H1 (cell line): ENCODE measurements around the gene ARR3. TPM values are rescaled to one million over a fixed set of nuclear protein-coding genes. Genes with fewer than 3 reads are reported as not detected.

Source experiments
- CTCF ChIA-PET: fragments of 300-600 bp; sonication (Branson Sonifier 250); formaldehyde crosslinking; loops from one replicate; lab custom pipeline; 2021; ENCODE audit not compliant: partially characterized antibody; lab: Charles Lee
- POLR2A ChIA-PET: fragments of 300-600 bp; sonication (Branson Sonifier 250); formaldehyde crosslinking; loops from one replicate; lab custom pipeline; 2021; ENCODE audit warnings: inconsistent platforms; ENCODE audit not compliant: partially characterized antibody; lab: Charles Lee
- DNase-seq, 2 experiments: peaks; one replicate each; pipeline versions ENCODE4 v3.0.0 to v3.0.0-alpha.2; 2010 to 2022; ENCODE audit warnings: low spot score in 2 of 2, low read depth in 1 of 2, mixed read lengths in 1 of 2
- FAIRE-seq: peaks from 2 replicates; lab custom pipeline; 2011; peaks lifted over from hg19 to GRCh38; lab: Jason Lieb, UNC
- H2AFZ ChIP-seq: 2 replicates; pipeline ENCODE4 v1.8.1; 2012; ENCODE audit warnings: low read length, inconsistent platforms
- H2AK5ac ChIP-seq: 2 replicates; pipeline ENCODE4 v1.6.1; 2013; ENCODE audit warnings: low read depth, low read length
- H2BK120ac ChIP-seq: replicated peaks from 2 replicates; pipeline ENCODE3; 2013; ENCODE audit warnings: low read depth, low read length, inconsistent platforms
- H2BK12ac ChIP-seq: 2 replicates; pipeline ENCODE4 v1.6.1; 2013; ENCODE audit warnings: low read depth, low read length
- H2BK15ac ChIP-seq: 2 replicates; pipeline ENCODE4 v1.6.1; 2013; ENCODE audit warnings: low read length
- H2BK20ac ChIP-seq: 2 replicates; pipeline ENCODE4 v1.6.1; 2013; ENCODE audit warnings: low read length
- H2BK5ac ChIP-seq: 2 replicates; pipeline ENCODE4 v1.6.1; 2013; ENCODE audit warnings: low read depth, low read length
- H3K14ac ChIP-seq: 2 replicates; pipeline ENCODE4 v1.6.1; 2013; ENCODE audit warnings: inconsistent platforms; ENCODE audit not compliant: insufficient read length
- H3K18ac ChIP-seq: 2 replicates; pipeline ENCODE4 v1.6.1; 2013; ENCODE audit warnings: low read length; ENCODE audit errors: extremely low read depth
- H3K23ac ChIP-seq: 2 replicates; pipeline ENCODE4 v1.6.1; 2013; ENCODE audit warnings: inconsistent platforms; ENCODE audit not compliant: insufficient read length
- H3K23me2 ChIP-seq: 2 replicates; pipeline ENCODE4 v1.6.1; 2013; ENCODE audit warnings: low read depth, low read length
- H3K27ac ChIP-seq: 2 replicates; pipeline ENCODE4 v1.6.1; 2011; ENCODE audit warnings: low read depth, low read length, inconsistent platforms
- H3K27me3 ChIP-seq, 4 experiments: replicated peaks in 1 of 4; 1 replicate in 1 of 4; 2 replicates in 3 of 4; pipeline versions ENCODE4 v1.6.1 to v1.8.1; 2011 to 2013; ENCODE audit warnings: low read length in 3 of 4, mild to moderate bottlenecking in 3 of 4, inconsistent platforms in 2 of 4, mixed read lengths in 2 of 4, moderate library complexity in 1 of 4; ENCODE audit not compliant: control insufficient read depth in 3 of 4, insufficient read depth in 3 of 4; ENCODE audit errors: extremely low read depth in 1 of 4
- H3K36me3 ChIP-seq, 4 experiments: 2 replicates each; pipeline versions ENCODE4 v1.6.1 to v1.8.1; 2011 to 2013; ENCODE audit warnings: mild to moderate bottlenecking in 4 of 4, low read length in 3 of 4, moderate library complexity in 2 of 4, control low read depth in 1 of 4, inconsistent platforms in 1 of 4; ENCODE audit not compliant: insufficient read depth in 4 of 4, control insufficient read depth in 2 of 4
- H3K4ac ChIP-seq: replicated peaks from 2 replicates; pipeline ENCODE3; 2013; ENCODE audit warnings: low read length, low read depth, mixed read lengths, inconsistent platforms; ENCODE audit not compliant: insufficient read length
- H3K4me1 ChIP-seq, 4 experiments: replicated peaks in 1 of 4; 1 replicate in 1 of 4; 2 replicates in 3 of 4; pipeline versions ENCODE4 v1.6.1 to v1.8.1; 2011 to 2013; ENCODE audit warnings: low read length in 3 of 4, inconsistent platforms in 2 of 4, mixed read lengths in 1 of 4; ENCODE audit not compliant: insufficient read depth in 4 of 4, control insufficient read depth in 3 of 4
- H3K4me2 ChIP-seq, 2 experiments: 2 replicates each; pipeline versions ENCODE4 v1.6.1 to v1.8.1; 2011 to 2013; ENCODE audit warnings: low read depth in 2 of 2, low read length in 2 of 2, control low read depth in 1 of 2, inconsistent platforms in 1 of 2, mild to moderate bottlenecking in 1 of 2; ENCODE audit not compliant: insufficient read depth in 1 of 2
- H3K4me3 ChIP-seq, 4 experiments: fragments of 200-600, 300-600 bp in 1 of 4; sonication (generic), shearing (Covaris generic), sonication (Bioruptor Twin) in 1 of 4; 2 replicates each; pipeline versions ENCODE4 v1.5.1 to v1.8.1; 2011 to 2016; ENCODE audit warnings: low read length in 4 of 4, low read depth in 3 of 4, control low read depth in 2 of 4, inconsistent platforms in 2 of 4, mild to moderate bottlenecking in 2 of 4, mixed read lengths in 1 of 4, moderate library complexity in 1 of 4; ENCODE audit not compliant: insufficient read depth in 2 of 4; ENCODE audit errors: extremely low read depth in 1 of 4
- H3K56ac ChIP-seq: replicated peaks from 2 replicates; pipeline ENCODE3; 2013; ENCODE audit warnings: low read depth, mild to moderate bottlenecking, mixed read lengths, low read length, inconsistent platforms; ENCODE audit not compliant: insufficient read length
- H3K79me1 ChIP-seq: 2 replicates; pipeline ENCODE4 v1.6.1; 2013; ENCODE audit warnings: low read depth, low read length, control low read depth
- H3K79me2 ChIP-seq, 2 experiments: 2 replicates each; pipeline versions ENCODE4 v1.6.1 to v1.8.1; 2012 to 2013; ENCODE audit warnings: low read length in 2 of 2, mild to moderate bottlenecking in 2 of 2, inconsistent platforms in 1 of 2; ENCODE audit not compliant: insufficient read depth in 2 of 2, control insufficient read depth in 1 of 2
- H3K9ac ChIP-seq, 4 experiments: replicated peaks in 1 of 4; 1 replicate in 1 of 4; 2 replicates in 3 of 4; pipeline versions ENCODE4 v1.6.1 to v1.8.1; 2011 to 2013; ENCODE audit warnings: low read depth in 3 of 4, low read length in 3 of 4, control low read depth in 2 of 4, mild to moderate bottlenecking in 2 of 4, moderate library complexity in 2 of 4, inconsistent platforms in 1 of 4; ENCODE audit errors: extremely low read depth in 1 of 4
- H3K9me3 ChIP-seq, 2 experiments: 2 replicates each; pipeline versions ENCODE4 v1.6.1 to v1.8.1; 2012 to 2013; ENCODE audit warnings: mild to moderate bottlenecking in 2 of 2, moderate library complexity in 2 of 2, control low read depth in 1 of 2, inconsistent platforms in 1 of 2, low read depth in 1 of 2, low read length in 1 of 2, mixed read lengths in 1 of 2; ENCODE audit not compliant: insufficient read depth in 2 of 2
- H4K20me1 ChIP-seq, 2 experiments: replicated peaks in 1 of 2; 2 replicates each; pipeline versions ENCODE3 to v1.8.1; 2011 to 2013; ENCODE audit warnings: inconsistent platforms in 2 of 2, low read length in 2 of 2, mild to moderate bottlenecking in 1 of 2; ENCODE audit not compliant: insufficient read depth in 2 of 2, control insufficient read depth in 1 of 2
- H4K5ac ChIP-seq: 2 replicates; pipeline ENCODE4 v1.6.1; 2013; ENCODE audit warnings: low read length, low read depth, mixed read lengths, inconsistent platforms; ENCODE audit not compliant: insufficient read length
- H4K8ac ChIP-seq: 2 replicates; pipeline ENCODE4 v1.8.0; 2013; ENCODE audit warnings: mild to moderate bottlenecking, moderate library complexity, low read length, inconsistent platforms; ENCODE audit not compliant: insufficient read depth; ENCODE audit errors: extremely low read depth
- H4K91ac ChIP-seq: replicated peaks from 2 replicates; pipeline ENCODE3; 2013; ENCODE audit warnings: low read length, mixed read lengths, inconsistent platforms; ENCODE audit not compliant: insufficient read length
- EP300 ChIP-seq, 2 experiments: IDR thresholded peaks; 1 replicate in 1 of 2; 2 replicates in 1 of 2; pipeline ENCODE4 v1.6.1; 2011 to 2012; ENCODE audit warnings: low read depth in 2 of 2, low read length in 2 of 2, mild to moderate bottlenecking in 2 of 2, borderline replicate concordance in 1 of 2, inconsistent platforms in 1 of 2, moderate library complexity in 1 of 2
- RAD21 ChIP-seq, 2 experiments: IDR thresholded peaks in 1 of 2; conservative IDR thresholded peaks in 1 of 2; 2 replicates each; pipeline ENCODE4 v1.6.1; 2011; ENCODE audit warnings: low read depth in 2 of 2, low read length in 2 of 2, improper control_type of control experiment in 1 of 2, inconsistent platforms in 1 of 2, mild to moderate bottlenecking in 1 of 2, moderate library complexity in 1 of 2
- TCF12 ChIP-seq: IDR thresholded peaks from 2 replicates; pipeline ENCODE4 v1.6.1; 2011; ENCODE audit warnings: low read depth, mild to moderate bottlenecking, low read length
- WGBS, 2 experiments: shearing (Covaris generic) in 1 of 2; methylation state at CpG; one replicate each; pipeline versions ENCODE4 v1.1.6 to v1.1.7; 2013 to 2015; ENCODE audit warnings: low lambda C conversion rate in 2 of 2, mixed read lengths in 2 of 2, inconsistent platforms in 1 of 2, low coverage in 1 of 2, missing lambda C conversion rate in 1 of 2; ENCODE audit not compliant: insufficient replicate concordance in 2 of 2, insufficient coverage in 1 of 2, insufficient read length in 1 of 2; ENCODE audit errors: extremely low coverage in 1 of 2, missing lambda C conversion rate in 1 of 2; 5-methylcytosine and 5-hydroxymethylcytosine counted together
- polyA plus RNA-seq, 7 experiments: library from polyadenylated mRNA; depleted of rRNA in 3 of 7; stranded (reverse) in 5 of 7; unstranded in 2 of 7; fragments of >200 nt in 5 of 7; fragments of 200-250 nt in 2 of 7; gene quantifications; 1 replicate in 5 of 7; 2 replicates in 1 of 7; 4 replicates in 1 of 7; pipeline versions ENCODE4 v1.2.1 to v1.2.3, GENCODE V29; 2011 to 2013; ENCODE audit warnings: missing spikeins in 2 of 7, mixed read lengths in 2 of 7
- total RNA-seq: library from RNA; stranded (reverse); fragmentation: NEBNext Ultra II Directional; extraction: Animal tissue kit (Norgen Biotek cat#: 25700); gene quantifications from 2 replicates; pipeline ENCODE4 v1.2.1, GENCODE V29; 2021
- TF ChIP-seq, protein P1 (sequence below): IDR thresholded peaks from 2 replicates; pipeline ENCODE4 v1.6.1; 2011; ENCODE audit warnings: low read depth, mild to moderate bottlenecking, low read length; ENCODE audit not compliant: insufficient read depth
- TF ChIP-seq, protein P2 (sequence below), 3 experiments: IDR thresholded peaks; 1 replicate in 2 of 3; 2 replicates in 1 of 3; pipeline versions ENCODE4 v1.5.1 to v1.6.1; 2011; ENCODE audit warnings: low read length in 3 of 3, mild to moderate bottlenecking in 3 of 3, inconsistent platforms in 2 of 3, low read depth in 1 of 3, moderate library complexity in 1 of 3; ENCODE audit not compliant: insufficient read depth in 1 of 3; ENCODE audit errors: control extremely low read depth in 1 of 3

The ARR3 gene
- total and polyA plus RNA-seq, 2 of the 8 experiments (the other 6 are each of a cell fraction or from before 2014, with no cell fraction given): not detected

DNA sequence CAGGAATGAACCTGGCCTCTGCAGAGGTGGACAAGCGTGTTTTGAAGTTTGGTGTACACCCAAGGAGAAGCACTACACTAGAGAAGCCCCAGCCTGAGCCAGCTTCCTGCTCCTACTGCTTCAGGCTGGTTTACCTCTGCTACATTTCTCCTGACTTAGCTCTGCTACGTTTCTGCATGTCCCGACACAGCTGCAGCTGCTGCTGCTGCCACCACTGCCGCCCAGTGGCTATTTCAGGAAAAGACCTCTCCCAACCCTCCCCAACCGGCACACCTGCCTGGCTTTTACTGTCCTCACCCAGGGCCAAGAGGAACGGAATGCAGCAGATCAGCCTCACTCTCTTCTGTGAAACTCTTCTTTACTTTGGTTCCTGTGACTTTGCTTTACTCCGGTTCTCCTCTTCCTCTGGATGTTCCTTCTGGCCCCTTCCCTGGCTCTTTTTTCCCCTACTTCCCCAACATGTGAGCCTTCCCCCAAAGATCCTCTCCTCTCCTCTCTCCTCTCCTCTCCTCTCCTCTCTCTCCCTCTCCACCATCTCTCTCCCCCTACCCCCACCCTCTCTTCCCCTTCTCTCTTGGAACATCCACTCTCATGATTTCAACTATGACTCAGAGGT is 5.1 kb upstream of the ARR3 start:
- no peak overlapping the region for H4K8ac ChIP-seq
- TF ChIP-seq TCF12 (0 out of 2 replicates have a peak, but pooled peaks have one; percentile 35), RAD21 (IDR thresholded peaks at IDR 0.05 in 1 of 2, conservative IDR thresholded peaks at IDR 0.05 in 1 of 2; ENCODE audit: low read depth in 2 of 2, low read length in 2 of 2) (peak; percentile 73 to 81), EP300 (IDR thresholded peaks at IDR 0.05; ENCODE audit: borderline replicate concordance in 1 of 2, low read depth in 2 of 2, low read length in 2 of 2) (no peak)
- TF ChIP-seq, protein P1, sequence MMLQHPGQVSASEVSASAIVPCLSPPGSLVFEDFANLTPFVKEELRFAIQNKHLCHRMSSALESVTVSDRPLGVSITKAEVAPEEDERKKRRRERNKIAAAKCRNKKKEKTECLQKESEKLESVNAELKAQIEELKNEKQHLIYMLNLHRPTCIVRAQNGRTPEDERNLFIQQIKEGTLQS: no peak
- TF ChIP-seq, protein P2, sequence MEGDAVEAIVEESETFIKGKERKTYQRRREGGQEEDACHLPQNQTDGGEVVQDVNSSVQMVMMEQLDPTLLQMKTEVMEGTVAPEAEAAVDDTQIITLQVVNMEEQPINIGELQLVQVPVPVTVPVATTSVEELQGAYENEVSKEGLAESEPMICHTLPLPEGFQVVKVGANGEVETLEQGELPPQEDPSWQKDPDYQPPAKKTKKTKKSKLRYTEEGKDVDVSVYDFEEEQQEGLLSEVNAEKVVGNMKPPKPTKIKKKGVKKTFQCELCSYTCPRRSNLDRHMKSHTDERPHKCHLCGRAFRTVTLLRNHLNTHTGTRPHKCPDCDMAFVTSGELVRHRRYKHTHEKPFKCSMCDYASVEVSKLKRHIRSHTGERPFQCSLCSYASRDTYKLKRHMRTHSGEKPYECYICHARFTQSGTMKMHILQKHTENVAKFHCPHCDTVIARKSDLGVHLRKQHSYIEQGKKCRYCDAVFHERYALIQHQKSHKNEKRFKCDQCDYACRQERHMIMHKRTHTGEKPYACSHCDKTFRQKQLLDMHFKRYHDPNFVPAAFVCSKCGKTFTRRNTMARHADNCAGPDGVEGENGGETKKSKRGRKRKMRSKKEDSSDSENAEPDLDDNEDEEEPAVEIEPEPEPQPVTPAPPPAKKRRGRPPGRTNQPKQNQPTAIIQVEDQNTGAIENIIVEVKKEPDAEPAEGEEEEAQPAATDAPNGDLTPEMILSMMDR (IDR thresholded peaks at IDR 0.05; ENCODE audit: control extremely low read depth in 1 of 3, insufficient read depth in 1 of 3, low read depth in 1 of 3, low read length in 3 of 3): peak; percentile 60 to 82 (median 78)
- no peak overlapping the region for H3K9ac ChIP-seq
- no peak overlapping the region for H2BK15ac ChIP-seq
- H3K9me3 ChIP-seq: no peaks in the 10 kb centered on the region
- no peak overlapping the region for H3K18ac ChIP-seq
- peaks cover 0 to 2% (median 0%) of the 10 kb centered on the region in 4 experiments; a peak in 1 of 7 replicates for H3K4me1 ChIP-seq
- H3K79me1 ChIP-seq: no peaks in the 10 kb centered on the region
- no peak overlapping the region for H2BK12ac ChIP-seq
- no peak overlapping the region for H3K27ac ChIP-seq
- no peak overlapping the region for H4K91ac ChIP-seq
- no peaks in the 10 kb centered on the region for H3K23me2 ChIP-seq
- H3K23ac ChIP-seq: no peak overlapping the region
- WGBS, 2 experiments: 7% methylated on average over 6 of the region's 7 CpGs; no CpG with 5 or more reads in 1 of the 2 experiments
- no peak overlapping the region; the same call in 1 of the 2 replicates for H2AFZ ChIP-seq
- no peak overlapping the region for H3K4me2 ChIP-seq
- H4K20me1 ChIP-seq: no peaks in the 10 kb centered on the region
- no peak overlapping the region for H3K14ac ChIP-seq
- no peak overlapping the region for H2BK120ac ChIP-seq
- H3K79me2 ChIP-seq: no peaks in the 10 kb centered on the region
- no peaks in the 10 kb centered on the region for H3K36me3 ChIP-seq
- CTCF ChIA-PET: interaction anchor here (1.2 to 2.2 kb wide), 5 partner anchors 10 to 68 kb away, joined by 3 to 9 read pairs (median 4); no protein-coding TSS in a partner anchor
- H4K5ac ChIP-seq: no peak overlapping the region
- H2BK5ac ChIP-seq: no peak overlapping the region
- no peaks in the 10 kb centered on the region for H3K27me3 ChIP-seq
- FAIRE-seq: peak; percentile 84
- DNase-seq: peak; percentile 25 to 70
- no peak overlapping the region for H2BK20ac ChIP-seq
- no peak overlapping the region for H2AK5ac ChIP-seq
- no peak overlapping the region for H3K4me3 ChIP-seq
- H3K4ac ChIP-seq: no peak overlapping the region
- H3K56ac ChIP-seq: no peak overlapping the region
- POLR2A ChIA-PET: interaction anchor here (1.5 kb wide), 1 partner anchor 27 kb away, joined by 3 read pairs; the partner anchor contains the start of genes KIF4A and PDZD11
